Pancreas (tissue), 10 donors: ENCODE data around the gene KREMEN1. TPM values are rescaled to one million over a fixed set of nuclear protein-coding genes. Genes with fewer than 3 reads are reported as not detected.
"Not testable (repeated sequence)": the region's sequence is repeated elsewhere in the genome, so short reads cannot be mapped to it uniquely, and the experiment has no call there.

ENCODE experiments used
- ATAC-seq, 4 donors: fragments of 200-7000 bp; cut with Tn5 transposase; one replicate each; pipeline versions ENCODE4 v1.8.0 to v1.9.1; 2020; ENCODE audit warnings: mild to moderate bottlenecking in 4 of 4, moderate library complexity in 4 of 4
- DNase-seq, 6 donors: peaks; one replicate each; pipeline ENCODE4 v3.0.0-alpha.2; 2020
- FAIRE-seq: peaks from 2 replicates; lab custom pipeline; 2012; peaks lifted over from hg19 to GRCh38; lab: Jason Lieb, UNC
- H3K27ac ChIP-seq, 4 donors: fragments of 200-600 bp; sonication (generic); 1 replicate in 3 of 4; 2 replicates in 1 of 4; pipeline versions ENCODE4 v1.5.0 to v1.8.0; 2020
- H3K27me3 ChIP-seq, 4 donors: fragments of 200-600 bp; one replicate each; pipeline ENCODE4 v1.8.0; 2021
- H3K36me3 ChIP-seq, 3 donors: fragments of 200-600 bp; sonication (generic) in 1 of 3; one replicate each; pipeline versions ENCODE4 v1.5.0 to v1.8.0; 2020 to 2021
- H3K4me1 ChIP-seq, 3 donors: fragments of 200-600 bp; one replicate each; pipeline ENCODE4 v1.8.0; 2021
- H3K4me3 ChIP-seq, 4 donors: fragments of 200-600 bp; sonication (generic) in 2 of 4; one replicate each; pipeline versions ENCODE4 v1.5.0 to v1.8.0; 2020 to 2021
- H3K9me3 ChIP-seq, 4 donors: fragments of 200-600 bp; one replicate each; pipeline ENCODE4 v1.8.0; 2021
- WGBS, 2 donors: extraction: QIAGEN DNeasy Blood & Tissue Kit; methylation state at CpG; one replicate each; pipeline ENCODE4 v1.1.7; 2013; 5-methylcytosine and 5-hydroxymethylcytosine counted together
- intact Hi-C, 3 donors: fragments of 100-400 bp; cut with DNase I; formaldehyde crosslinking; loops; one replicate each; pipeline versions ENCODE4 v1.11.1 to v1.14.2; 2022
- polyA plus RNA-seq, 2 donors: library from polyadenylated mRNA; stranded (reverse); fragments of 200-250 nt; gene quantifications; one replicate each; pipeline ENCODE4 v1.2.3, GENCODE V29; 2013
- total RNA-seq, 6 donors: library from RNA; stranded (reverse); fragmentation: NEBNext Ultra II Directional in 4 of 6; extraction: Animal tissue kit (Norgen Biotek cat#: 25700) in 4 of 6; gene quantifications; one replicate each; pipeline versions ENCODE4 v1.2.1 to v1.2.4, GENCODE V29; 2021 to 2023
- TF ChIP-seq, protein P1 (sequence below), 4 donors: fragments of 200-600 bp; sonication (generic) in 3 of 4; IDR thresholded peaks; one replicate each; pipeline versions ENCODE4 v1.5.0 to v1.8.0; 2021; ENCODE audit warnings: antibody characterized with exemption in 4 of 4
- donor health status: healthy with polysubstance abuse.
- donor health status: DM: no; HTN: no; CAD: no; lungs with moderate emphysema.
- donor health status: DM: no; HTN: no; CAD: no.
- donor health status: control.
- donor health status: control.
- donor health status: Bipolar disorder and iron deficiency.
- donor health status: DM: yes; HTN: yes; CAD: no.
- donor health status: DM: no; HTN: no; CAD: no.
- donor health status: DM: no; HTN: no; CAD: no.
- donor health status: DM: yes; HTN: yes; CAD: no.

KREMEN1 gene
- total and polyA plus RNA-seq, 8 donors = 3.3 to 8.7 (median 4.5) TPM

DNA sequence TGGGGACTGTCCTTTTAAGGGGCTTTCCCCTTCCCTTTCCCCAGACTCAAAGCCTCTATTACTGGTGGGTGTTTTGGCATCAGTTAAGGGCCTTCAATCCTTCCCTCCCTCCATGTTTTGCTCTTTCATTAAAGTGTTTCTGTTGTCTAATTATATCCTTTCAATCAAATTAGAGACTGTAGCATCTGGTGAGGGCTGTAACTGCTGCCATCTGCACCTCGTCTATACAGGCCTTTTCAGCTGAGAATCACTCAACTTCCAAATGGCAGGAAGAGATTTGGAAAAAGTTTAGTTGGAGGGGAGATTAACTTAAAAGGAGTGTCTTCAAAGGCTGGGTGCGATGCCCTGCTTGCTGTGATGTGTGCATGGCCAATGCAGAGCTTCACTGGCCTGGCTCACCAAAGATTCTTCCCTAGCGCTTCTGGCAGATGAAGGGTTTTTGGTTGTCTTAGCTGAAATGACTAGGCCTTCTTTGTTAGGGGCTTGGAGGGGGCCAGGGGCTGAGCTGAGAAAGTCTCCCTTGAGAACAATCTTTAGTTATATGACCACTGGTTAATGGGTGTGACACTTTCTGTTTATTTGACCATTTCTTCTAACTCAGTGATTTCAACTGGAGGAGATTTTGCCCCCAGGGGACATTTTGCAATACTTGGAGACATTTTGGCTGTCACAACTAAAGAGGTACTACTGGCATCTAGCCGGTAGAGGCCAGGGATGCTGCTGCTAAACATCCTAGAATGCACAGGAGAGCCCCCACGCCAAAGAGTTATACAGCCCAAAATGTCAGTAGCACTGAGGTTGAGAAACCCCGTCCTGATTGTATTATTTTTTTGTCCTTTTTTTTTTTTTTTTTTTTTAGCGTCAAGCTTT, 7.5 kb downstream of the KREMEN1 start:
- FAIRE-seq (no peak), DNase-seq (no peak), ATAC-seq (no peak)
- WGBS, 2 donors = 91% methylated on average over 7 of the region's 7 CpGs
- no peak overlapping the region for H3K27ac ChIP-seq
- no peaks in the 10 kb centered on the region for H3K9me3 ChIP-seq
- TF ChIP-seq, protein P1, sequence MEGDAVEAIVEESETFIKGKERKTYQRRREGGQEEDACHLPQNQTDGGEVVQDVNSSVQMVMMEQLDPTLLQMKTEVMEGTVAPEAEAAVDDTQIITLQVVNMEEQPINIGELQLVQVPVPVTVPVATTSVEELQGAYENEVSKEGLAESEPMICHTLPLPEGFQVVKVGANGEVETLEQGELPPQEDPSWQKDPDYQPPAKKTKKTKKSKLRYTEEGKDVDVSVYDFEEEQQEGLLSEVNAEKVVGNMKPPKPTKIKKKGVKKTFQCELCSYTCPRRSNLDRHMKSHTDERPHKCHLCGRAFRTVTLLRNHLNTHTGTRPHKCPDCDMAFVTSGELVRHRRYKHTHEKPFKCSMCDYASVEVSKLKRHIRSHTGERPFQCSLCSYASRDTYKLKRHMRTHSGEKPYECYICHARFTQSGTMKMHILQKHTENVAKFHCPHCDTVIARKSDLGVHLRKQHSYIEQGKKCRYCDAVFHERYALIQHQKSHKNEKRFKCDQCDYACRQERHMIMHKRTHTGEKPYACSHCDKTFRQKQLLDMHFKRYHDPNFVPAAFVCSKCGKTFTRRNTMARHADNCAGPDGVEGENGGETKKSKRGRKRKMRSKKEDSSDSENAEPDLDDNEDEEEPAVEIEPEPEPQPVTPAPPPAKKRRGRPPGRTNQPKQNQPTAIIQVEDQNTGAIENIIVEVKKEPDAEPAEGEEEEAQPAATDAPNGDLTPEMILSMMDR (IDR thresholded peaks at IDR 0.05) = no peak
- H3K36me3 ChIP-seq = no peaks in the 10 kb centered on the region
- H3K27me3 ChIP-seq = no peaks in the 10 kb centered on the region
- H3K4me1 ChIP-seq = peaks cover 0 to 11% (median 0%) of the 10 kb centered on the region in 3 donors
- intact Hi-C loops = no loop called here
- no peak overlapping the region for H3K4me3 ChIP-seq

DNA sequence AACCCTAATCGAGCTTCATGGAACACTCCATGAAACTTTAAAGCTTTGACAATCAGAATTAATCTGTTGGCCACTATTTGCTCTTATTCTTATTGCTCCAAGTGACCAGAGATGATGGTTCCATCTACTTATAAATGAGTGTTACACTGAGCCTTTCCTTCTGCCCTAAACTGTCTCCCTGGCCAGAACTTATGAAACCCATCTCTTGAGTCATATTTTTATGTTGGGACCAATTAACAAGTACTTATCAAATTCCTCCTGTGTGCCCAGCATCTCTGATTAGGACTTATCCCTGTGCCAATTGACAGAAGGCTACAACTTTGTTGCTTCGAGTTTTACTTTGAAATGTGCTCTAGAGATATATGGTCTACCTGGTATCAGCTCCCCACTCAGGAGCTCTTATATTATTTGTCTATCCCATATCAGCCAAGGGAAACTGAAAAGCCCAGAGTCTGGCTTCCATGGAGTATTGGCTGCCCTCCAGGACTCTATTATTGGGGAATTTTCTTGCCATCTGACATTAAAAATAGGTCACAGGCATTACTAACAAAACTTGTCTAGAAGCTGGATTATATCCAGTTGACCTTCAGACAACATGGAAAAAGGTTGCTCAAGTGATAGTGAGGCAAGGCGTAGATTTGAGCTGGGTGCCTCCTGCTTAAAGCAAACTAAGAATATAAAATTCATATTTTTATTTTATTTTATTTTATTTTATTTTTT, 8.8 kb downstream of the KREMEN1 start:
- intact Hi-C loops = no loop called here
- TF ChIP-seq, protein P1 (IDR thresholded peaks at IDR 0.05) = no peak
- Histone ChIP-seq H3K4me3 (no peak overlapping the region), H3K27ac (peak overlapping the region in 1 of 4 donors; percentile 15), H3K36me3 (no peaks in the 10 kb centered on the region), H3K9me3 (no peaks in the 10 kb centered on the region), H3K4me1 (peaks cover 0 to 11% (median 0%) of the 10 kb centered on the region in 3 donors), H3K27me3 (no peaks in the 10 kb centered on the region)
- no peak for DNase-seq
- 12 to 39% methylated on average over 3 of the region's 3 CpGs for WGBS, 2 donors
- peak in 2 of 4 donors; percentile 59 to 79 for ATAC-seq
- no peak for FAIRE-seq

DNA sequence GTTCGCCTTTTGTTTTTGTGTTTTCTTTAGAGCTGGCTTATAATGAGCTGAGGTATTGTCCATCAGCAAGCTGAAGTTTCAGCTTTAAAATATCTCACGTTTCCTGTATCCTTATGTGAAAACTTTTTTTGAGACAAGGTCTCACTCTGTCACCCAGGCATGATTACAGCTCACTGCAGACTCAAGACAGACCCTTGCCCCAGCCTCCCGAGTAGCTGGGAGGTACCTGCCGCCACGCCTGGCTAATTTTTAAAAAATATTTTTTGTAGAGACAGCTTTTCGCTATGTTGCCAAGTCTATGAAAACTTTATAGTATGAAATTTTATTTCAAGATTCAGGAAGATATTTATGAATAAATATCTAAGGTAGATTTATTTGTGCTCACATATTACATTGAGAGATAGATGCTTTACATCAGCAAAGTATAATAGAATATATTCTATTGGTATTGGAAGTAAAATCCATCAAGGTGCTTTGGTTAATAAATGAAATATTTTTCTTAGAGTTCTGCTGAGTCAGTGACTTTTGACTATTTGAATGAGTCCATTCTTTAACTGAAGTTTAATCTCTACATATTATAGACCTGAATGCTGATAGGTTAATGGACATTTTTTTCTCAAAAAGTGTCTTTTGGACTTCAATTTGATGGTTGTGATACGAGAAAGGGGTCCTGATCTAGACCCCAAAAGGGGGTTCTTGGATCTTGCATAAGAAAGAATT, 10.2 kb downstream of the KREMEN1 start:
- H3K36me3 ChIP-seq = no peaks in the 10 kb centered on the region
- H3K27me3 ChIP-seq = no peaks in the 10 kb centered on the region
- H3K4me3 ChIP-seq = no peak overlapping the region
- no peaks in the 10 kb centered on the region for H3K9me3 ChIP-seq
- TF ChIP-seq, protein P1 (IDR thresholded peaks at IDR 0.05) = no peak
- FAIRE-seq (no peak), ATAC-seq (no peak), DNase-seq (no peak)
- 76 to 83% methylated on average over 7 of the region's 7 CpGs for WGBS, 2 donors
- intact Hi-C loops = no loop called here
- peaks cover 0 to 11% (median 0%) of the 10 kb centered on the region in 3 donors for H3K4me1 ChIP-seq
- no peak overlapping the region for H3K27ac ChIP-seq

DNA sequence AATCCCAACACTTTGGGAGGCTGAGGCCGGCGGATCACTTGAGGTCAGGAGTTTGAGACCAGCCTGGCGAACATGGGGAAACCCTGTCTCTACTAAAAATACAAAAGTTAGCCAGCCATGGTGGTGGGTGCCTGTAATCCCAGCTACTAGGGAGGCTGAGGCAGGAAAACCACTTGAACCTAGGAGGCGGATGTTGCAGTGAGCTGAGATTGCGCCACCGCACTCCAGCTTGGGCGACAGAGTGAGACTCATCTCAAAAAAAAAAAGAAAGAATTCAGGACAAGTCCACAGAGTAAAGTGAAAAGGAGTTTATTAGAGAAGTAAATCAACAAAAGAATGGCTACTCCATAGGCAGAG, 10.7 kb downstream of the KREMEN1 start:
- H3K4me3 ChIP-seq, H3K27ac ChIP-seq, intact Hi-C loops, DNase-seq, H3K27me3 ChIP-seq, ATAC-seq, H3K36me3 ChIP-seq, FAIRE-seq, H3K9me3 ChIP-seq: not testable (repeated sequence)
- H3K4me1 ChIP-seq = peaks cover 0 to 11% (median 0%) of the 10 kb centered on the region in 3 donors
- 96 to 99% methylated on average over 7 of the region's 7 CpGs for WGBS, 2 donors

DNA sequence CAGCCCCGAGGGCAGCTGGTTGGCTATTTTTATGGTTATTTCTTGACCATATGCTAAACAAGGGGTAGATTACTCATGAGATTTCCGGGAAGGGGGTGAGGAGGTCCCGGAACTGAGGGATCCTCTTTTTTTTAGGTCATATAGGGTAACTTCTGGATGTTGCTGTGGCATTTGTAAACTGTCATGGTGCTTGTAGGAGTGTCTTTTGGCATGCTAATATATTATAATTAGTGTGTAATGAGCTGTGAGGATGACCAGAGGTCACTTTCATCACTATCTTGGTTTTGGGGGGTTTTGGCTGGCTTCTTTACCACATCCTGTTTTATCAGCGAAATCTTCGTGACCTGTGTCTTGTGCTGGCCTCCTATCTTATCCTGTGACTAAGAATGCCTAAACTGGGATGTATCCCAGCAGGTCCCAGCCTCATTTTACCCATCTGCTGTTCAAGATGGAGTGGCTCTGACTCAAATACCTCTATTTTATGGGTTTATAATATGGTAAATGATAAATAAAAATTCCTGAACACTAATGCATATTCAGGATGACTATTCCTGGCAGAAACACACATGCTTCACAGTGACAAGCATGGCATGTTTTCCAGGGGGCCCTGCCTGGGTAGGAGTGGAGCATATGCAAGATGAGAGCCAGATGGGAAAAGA, 11.2 kb downstream of the KREMEN1 start:
- no peaks in the 10 kb centered on the region for H3K27me3 ChIP-seq
- no peak for FAIRE-seq

More for the DNA sequence above, 11.2 kb downstream of the KREMEN1 start:
- Histone ChIP-seq H3K27ac (no peak overlapping the region), H3K4me3 (no peak overlapping the region), H3K4me1 (peaks cover 0 to 11% (median 0%) of the 10 kb centered on the region in 3 donors), H3K36me3 (no peaks in the 10 kb centered on the region), H3K9me3 (no peaks in the 10 kb centered on the region)
- TF ChIP-seq, protein P1 (IDR thresholded peaks at IDR 0.05) = no peak
- no peak for ATAC-seq
- intact Hi-C loops = no loop called here
- WGBS, 2 donors = 76 to 84% methylated on average over 5 of the region's 5 CpGs
- DNase-seq = no peak
